HuH-7.5 (cell line): ENCODE measurements around the gene SLC24A4.
"Not testable (repeated sequence)": the region's sequence is repeated elsewhere in the genome, so short reads cannot be mapped to it uniquely, and the experiment has no call there.

ENCODE experiments used
- DNase-seq: peaks from one replicate; pipeline ENCODE4 v3.0.0; 2011; ENCODE audit warnings: low spot score

The SLC24A4 gene

DNA sequence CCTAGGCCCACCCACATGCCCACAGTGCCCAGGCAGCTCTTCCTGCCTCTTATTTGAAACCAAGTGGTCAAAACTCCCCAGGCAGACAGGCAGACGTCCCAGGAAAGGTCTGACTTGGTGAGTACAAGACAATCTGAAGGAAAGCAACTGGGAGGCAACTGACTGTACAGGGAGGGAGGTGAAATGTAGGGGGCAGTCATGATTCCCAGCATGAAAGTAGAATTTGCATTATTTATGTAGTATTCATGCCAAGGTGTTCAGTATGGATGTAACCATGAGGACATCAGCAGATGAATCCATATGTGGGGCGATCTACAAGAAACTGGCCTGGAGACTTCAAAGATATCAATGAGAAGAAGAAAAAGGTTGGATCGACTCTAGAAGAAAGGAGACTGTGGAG lies 46.1 kb downstream of the SLC24A4 start:
- DNase-seq, result no peak

DNA sequence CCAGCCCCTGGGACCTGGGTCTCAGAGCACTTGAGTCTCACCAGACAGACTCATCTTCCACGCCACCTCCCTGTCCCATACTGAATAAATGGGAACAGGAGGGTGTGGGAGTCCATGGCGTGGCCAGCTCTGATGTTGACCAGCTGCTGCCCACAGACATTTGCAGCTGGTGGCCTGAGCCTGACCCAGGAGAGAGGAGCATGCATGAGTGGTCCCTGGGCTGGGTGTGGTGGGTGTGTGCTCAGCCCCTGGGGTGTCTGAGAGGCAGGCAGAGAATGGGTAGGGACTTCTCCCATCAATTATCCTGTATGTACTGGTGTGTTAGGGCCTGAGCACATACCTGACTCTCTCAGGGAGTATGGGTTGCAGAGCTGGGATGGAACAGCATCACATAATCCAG lies 49.3 kb downstream of the SLC24A4 start:
- DNase-seq, result no peak

DNA sequence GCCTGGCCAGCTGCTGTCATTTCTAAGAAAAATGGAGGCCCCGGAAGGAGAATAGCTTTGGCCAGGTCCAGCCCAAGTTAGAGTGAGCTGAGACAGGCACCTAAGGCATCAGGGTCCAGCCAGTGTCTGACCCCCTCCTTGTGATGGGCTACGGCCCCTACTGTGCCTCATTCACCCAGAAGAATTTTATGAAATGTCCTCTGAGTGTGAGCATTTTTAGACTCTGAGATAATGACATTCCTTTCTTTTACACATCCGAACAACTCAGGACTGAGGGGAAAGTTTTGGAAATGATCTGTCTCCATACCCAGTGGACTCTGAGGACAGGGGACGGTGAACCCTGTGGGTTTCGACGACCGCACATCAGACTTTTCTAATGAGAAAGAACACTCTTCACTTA lies 50.4 kb downstream of the SLC24A4 start:
- DNase-seq, result no peak

DNA sequence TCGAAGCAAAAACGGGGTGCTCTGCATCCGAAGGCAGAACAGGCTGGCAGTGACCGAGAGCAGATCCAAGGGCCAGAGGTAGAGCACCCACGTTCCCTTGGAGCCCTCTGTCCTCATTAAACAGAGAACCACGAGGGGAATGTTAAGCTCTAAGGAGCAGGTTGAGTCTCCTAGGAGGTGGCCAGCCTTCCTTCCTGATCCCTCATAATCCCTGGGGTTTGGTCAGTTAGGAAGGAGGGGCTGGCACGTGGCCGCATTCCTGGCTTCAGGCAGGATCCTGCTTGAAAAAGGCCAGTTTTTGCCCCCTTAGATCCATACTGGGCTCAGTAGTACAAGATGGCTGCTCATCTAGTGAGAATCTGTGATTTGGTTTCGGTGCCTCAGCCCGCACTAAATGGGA lies 57.2 kb downstream of the SLC24A4 start:
- no peak for DNase-seq

DNA sequence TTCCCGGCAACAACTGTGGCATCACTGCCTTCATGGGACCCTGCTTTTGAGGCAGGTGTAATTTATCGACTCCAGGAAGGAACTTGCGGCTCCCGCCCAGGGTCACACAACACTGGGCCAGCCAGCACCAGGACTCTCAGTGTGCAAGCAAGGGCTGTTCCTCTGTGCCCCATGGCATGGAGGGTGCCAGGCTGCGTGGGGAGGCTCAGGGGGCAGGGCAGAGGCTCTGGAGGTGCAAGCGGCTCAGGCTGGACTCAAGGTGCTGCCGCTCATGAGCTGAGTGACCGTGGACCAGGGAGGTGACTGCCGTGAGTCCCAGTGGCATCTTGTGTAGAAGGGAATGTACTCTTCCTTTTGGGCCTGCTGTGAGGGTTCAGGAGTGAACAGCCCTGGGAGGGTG lies 57.6 kb downstream of the SLC24A4 start:
- DNase-seq, result no peak

DNA sequence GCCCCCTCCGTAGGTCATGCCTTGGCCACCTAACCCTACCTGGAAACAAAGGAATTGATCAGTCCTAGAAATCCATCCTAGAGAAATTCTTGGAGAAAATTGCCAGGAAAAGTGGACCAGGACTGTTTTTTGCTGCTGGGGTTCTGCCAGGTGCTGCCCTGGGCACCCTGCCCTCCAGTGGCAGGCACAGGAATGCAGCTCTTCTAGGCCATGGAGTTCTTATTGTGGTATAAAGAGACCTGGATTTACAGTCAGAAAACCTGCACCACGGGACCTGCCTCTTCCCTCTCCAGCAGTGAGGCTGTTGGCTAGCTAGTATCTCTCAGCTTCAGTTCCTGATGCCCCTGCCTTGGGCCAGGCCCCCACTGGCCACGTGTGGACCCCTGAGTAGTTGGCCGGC lies 59.7 kb downstream of the SLC24A4 start:
- DNase-seq, result no peak

DNA sequence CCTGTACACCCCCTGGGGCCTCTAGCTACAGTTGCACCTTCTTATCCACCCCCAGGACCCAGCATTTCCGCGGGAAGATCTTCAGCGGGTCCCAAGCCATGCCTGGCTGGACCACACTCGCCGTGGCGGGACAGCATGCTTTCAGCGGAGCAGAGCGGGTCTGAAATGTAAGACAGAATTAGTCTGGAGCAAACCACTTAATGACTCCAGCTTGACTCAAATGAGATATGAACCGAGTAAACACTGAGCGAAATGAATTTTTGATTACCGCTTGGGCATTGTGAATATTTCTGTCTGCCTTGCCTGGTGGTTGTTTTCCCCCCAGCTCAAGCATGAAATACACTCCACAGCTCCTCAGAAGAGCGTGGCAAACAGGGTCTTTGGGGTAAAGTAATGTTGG lies 60.8 kb downstream of the SLC24A4 start:
- DNase-seq, result no peak

DNA sequence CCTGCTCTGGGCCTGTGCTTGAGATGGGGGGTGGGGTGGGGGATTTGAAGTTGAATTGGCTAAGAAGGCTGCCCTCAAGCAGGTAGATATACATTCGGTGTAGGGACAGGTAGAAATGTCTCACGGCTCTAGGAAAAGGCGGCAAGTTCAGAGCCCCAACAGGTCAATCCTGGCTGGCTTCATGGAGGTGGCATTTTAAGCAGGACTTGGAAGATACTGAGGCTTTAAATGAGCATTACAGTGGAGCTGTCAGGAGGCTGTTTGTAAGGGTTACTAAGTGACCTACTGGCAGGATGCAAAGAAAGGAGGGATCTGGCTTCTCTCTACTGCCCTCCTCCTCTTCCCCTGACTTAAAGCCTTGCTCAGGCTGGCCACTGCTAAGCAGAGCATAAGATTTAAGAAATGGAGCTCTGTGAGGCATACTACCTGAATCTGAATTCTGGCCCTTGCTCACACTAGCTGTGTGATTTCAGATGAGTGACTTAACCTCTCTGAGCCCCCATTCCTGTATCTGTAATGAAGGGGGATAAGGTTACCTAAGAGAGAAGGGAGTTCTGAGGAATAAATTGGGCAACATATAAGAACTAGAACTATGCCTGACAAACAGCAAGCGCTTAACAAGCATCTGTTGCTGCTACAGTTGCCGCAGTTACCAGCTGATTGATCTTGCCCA lies 61.6 kb downstream of the SLC24A4 start:
- DNase-seq, result no peak

DNA sequence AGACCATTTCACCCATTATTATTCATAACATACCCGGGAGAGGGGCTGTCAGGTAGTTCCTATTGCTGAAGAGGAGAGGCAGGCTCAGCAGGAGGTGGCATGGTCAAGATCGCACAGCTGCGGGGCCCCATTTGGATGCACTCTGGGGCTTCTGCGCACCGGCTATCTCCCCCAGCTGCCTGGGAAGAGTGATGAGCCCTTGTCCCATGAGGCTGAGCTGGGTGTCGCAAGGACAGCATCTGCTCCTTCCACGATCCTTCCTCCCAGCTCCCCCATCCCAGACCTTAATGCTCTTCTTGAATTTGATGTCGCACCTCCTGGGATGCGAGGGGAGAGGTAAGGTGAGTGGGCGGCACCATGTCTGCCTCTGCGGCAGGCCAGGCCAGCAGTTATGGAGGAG lies 62.6 kb downstream of the SLC24A4 start:
- no peak for DNase-seq

DNA sequence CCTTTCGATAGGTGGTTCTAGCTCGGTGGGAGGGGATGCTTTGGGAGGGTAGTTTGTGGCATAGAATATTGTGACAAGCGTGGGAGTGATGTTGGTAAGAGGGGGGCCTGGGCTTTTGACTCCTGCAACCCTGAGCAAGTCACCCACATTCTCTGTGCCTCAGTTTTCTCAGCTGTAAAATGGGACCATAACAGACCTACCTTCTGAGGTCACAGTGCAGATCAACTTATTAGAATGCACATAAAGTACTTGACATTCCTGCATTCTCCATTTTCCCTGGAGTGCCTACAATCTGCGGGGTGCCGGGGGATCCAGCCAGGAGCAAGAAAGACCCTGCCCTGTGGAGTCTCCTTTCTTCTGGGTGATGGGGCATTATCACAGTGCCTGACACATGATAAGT lies 63.2 kb downstream of the SLC24A4 start:
- DNase-seq, result no peak

DNA sequence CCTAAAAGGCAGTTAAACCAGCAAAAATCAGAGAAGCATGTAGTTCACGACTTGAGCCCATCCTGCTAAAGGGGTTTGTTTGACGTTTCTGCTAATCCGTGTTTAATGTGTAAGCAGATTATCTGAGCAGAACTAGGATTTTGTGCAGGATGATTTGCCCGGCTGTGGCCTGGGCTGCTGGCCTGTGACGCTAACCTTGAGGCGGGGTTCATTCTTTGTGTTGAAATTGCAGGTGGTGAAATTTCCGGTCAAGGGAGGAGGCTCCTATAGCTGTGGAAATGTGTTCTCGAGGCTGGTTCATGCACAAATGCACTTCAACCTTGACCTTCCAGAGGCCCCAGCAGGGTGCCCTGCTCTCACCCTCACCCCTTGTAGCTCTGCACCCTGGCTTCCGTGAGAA lies 63.7 kb downstream of the SLC24A4 start:
- DNase-seq, result peak; percentile 37

DNA sequence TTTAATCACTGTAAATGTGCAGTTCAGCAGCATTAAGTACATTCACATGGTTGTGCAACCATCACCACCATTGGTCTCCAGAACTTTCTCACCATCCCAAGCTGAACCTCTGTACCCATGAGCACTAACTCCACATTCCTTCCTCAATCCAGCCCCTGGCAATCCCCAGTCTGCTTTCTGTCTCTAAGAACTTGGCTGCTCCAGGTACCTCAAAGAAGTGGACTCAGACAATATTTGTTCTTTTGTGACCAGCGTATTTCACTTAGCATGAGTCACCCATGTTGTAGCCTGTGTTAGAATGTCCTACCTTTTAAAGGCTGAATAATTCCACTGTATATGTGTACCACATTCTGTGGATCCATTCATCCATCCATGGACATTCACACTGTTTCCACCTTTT lies 64.6 kb downstream of the SLC24A4 start:
- DNase-seq, result no peak

DNA sequence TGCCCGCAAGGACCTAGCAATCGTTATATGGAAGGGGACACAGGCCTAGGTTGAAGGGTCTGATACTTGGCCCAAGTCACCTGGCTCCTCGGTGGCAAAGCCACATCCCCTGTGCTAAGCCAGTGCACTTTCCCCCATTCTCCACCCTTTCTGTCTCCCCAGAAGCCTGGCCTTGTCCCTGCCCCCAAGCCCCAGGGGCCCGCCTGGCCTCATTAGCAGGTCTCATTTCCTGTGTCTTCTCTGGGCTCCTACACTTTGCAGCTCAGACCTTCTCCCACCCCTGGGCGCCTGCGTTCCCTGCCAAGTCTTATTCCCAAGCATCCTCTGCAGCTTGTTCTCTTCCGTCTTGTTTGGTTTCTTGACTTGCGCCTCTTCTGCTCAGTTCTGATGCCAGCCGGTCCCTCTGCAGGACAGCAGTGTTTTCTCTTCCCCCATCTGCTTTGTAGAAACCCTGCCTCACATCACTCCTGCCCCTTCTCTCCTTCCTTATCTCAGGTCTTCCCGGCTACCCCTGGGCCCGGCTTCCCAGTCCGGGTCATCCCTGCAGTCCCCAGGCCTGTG lies 66.7 kb downstream of the SLC24A4 start:
- no peak for DNase-seq

DNA sequence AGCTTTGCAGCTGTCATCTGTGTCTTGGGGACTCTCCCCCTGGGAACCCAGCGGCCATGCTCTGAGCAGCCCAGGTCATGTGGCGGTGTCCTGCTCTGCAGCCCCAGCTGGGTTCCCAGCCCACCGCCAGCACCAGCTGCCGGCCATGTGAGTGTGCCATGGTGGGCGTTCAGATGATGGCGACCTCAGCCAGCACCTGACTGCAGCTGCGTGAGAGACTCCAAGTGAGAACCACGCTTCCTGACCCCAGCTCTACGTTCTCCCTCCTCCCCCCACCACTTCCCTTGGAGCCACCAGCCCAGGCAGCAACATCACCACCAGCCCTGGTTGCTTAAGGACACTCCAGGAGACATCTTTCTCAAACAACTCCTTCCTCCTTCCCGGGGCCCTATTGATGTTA lies 68.8 kb downstream of the SLC24A4 start:
- no peak for DNase-seq

DNA sequence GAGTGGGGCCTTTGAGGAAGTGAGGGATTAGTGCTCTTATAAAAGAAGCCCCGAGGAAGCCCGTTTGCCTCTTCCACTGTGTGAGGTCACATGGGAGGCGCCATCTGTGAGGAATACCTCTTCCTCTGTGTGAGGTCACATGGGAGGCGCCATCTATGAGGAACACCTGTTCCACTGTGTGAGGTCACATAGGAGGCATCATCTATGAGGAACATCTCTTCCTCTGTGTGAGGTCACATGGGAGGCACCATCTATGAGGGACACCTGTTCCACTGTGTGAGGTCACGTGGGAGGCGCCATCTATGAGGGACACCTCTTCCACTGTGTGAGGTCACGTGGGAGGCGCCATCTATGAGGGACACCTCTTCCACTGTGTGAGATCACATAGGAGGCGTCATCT lies 69.7 kb downstream of the SLC24A4 start:
- no peak for DNase-seq

DNA sequence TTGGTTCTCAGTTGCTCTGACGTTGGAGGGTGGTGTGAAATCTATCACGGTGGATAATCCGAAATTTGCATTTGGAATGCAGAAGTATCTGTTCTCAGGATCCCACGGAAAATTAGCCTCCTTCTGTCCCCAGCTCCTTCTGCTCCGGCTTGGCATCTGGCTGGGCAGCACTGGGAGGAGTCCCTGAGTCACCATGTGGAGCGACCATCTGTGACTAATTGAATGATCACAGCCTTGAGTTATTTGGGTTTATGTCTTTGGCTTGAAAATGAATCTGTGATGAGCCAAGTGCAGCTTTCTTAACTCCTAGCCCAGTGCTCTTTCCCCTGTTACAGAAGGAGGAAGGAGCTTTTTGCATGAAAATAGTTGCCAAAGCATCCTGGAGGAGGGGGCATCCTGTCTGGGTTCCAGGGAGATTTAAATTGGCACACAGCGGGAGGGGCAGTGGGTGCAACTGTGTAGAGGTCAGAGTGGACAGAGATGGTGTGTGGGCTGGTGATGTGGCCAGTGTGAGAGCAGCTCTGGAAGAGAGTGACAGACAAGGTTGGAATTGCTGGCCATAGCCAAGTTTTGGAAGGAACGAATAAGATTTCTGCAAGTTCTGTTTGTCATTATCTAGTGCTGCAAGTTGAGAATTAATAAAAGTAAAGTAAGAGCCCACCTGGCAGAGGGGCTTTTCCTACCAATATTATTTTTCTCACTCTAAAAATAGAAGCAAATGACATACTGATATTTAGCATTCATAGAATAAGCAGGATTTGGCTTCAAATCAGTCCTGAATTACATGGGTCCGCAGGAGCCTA lies 74.4 kb downstream of the SLC24A4 start:
- DNase-seq, result no peak

DNA sequence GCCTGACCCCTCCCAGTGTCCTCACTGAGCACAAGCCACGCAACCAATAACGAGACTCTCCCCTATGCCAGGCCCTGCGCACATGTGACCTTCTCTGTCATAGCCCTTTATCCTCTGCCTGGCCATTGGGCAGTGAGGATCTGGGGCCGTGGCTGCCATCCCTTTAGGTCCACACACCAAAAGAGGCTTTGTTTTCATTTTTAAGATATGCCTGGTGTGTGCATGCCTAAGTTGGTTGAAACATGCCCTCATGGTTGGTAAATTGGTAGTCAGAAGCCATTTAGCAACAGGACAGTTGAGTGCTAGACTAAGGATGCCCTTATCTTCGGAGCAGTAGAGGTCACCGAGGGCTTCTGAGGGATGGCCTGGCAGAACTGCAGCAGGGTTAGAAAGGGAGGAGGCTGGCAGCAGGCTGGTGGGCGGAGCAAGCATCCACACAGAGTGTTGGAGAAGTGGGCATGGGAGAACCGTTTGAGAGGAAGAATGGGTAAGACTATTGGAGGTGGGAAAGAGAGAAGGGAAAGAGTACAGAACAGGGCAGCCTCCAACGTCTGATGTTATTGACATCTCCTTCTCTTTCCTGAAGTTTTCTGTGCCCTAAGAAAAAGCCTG lies 75.1 kb downstream of the SLC24A4 start:
- no peak for DNase-seq

DNA sequence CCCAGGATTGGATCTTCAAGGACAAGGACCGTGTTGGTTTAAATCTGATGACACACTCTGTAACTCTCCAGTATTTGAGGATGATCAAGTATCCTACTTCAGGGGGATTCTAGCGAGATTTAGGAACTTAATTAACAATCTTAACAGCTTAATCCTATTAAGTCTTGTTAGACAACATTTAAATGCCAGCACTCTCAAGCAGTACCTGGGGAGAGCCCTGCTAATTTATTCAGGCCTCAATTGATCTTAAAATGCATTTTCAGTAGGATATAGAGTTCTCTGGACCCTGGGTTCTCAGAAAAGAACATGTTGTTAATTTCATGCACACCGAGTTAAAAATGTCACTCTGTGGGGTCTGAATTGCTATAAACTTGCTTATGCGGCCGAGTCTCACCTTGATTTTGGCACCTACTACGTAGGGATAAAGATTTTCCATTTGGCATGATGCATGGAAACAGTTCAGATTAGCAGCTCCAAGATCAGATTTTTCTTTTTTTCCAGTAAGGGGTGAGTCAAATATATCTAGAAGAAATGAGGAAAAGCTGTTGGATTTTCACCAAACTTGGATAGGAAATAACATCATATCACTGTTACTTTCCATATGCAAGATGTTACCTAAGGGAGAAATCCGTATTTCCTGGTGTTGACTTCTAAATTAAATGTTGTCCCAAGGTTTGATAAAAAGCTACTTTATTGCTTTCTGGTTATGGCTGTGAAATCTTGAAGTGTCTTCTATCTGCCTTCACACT lies 76.1 kb downstream of the SLC24A4 start:
- no peak for DNase-seq

DNA sequence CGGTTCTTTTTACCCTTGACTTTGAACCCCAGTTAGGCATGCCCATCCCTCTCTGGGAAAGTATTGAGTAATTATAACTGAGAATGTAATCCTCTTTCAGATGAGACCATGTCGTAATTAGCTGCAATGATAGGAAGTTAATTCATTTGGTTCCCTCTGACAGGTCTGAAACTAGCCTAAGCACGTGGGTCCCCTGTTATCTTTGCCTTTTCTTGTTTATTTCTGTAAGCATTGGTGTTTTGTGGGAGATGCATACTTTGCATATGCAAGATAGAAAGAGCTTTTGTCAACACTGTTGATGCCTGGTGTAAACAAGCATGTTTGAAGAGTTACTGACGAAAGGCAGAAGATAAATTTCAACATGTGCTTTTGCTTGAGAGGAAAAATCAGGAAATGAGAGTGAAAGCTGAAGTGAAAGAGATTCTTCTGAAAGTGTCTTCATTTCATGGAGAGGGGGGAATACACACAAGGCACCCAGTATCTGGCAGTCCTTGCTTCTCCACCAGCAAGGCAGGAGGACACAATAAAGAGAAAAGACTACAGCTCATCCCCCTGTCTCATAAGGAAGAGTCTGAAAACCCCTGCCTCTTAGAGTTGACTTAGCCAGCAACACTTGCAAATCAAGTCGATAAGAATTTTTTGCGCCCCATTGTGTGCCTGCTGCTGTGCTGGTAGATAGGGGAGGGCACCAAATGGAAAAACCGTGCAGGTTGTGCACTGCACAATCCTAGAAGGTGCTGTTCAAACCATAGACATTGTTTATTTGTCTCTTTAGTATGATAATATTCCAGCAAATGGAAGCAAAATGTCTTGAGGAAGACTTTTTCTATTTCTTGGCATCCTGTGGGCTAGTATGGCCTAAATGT lies 77.8 kb downstream of the SLC24A4 start:
- no peak for DNase-seq

DNA sequence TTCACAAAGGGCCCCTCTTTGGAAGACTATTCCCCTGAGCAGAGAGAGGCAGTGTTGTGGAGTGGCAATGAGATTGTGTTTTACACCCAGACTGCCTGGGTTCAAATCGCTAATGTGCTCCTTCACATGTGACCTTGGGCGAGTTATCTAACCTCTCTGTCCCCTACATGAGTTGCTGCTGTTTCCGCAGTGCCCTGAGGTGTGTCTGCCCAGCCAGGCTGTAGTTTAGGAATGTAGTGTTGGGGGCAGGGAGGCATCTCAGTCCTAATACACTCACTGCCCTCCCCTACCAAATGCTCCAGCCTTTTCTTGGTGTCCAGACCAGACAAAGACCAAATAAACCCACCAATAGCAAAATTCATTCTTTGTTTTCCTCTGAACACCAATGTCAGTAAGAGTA lies 78.6 kb downstream of the SLC24A4 start:
- no peak for DNase-seq

DNA sequence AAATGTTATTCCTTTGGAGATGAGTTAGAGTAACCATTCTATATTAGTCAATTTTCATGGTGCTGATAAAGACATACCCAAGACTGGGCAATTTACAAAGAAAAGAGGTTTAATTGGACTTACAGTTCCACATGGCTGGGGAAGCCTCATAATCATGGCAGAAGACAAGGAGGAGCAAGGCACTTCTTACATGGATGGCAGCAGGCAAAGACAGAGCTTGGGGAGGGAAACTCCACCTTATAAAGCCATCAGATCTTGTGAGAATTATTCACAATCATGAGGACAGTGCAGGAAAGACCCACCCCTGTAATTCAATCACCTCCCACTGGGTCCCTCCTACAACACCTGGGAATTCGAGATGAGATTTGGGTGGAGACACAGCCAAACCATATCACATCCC lies 79.5 kb downstream of the SLC24A4 start:
- DNase-seq, result not testable (repeated sequence)
